MM.1S (cell line): Measurements from ENCODE around the gene AKAP9.
"Not testable (repeated sequence)": the region's sequence is repeated elsewhere in the genome, so short reads cannot be mapped to it uniquely, and the experiment has no call there.

Experiments used
- EZH2 ChIP-seq: fragments of 300-600 bp; sonication (generic); optimal IDR thresholded peaks from 2 replicates; pipeline ENCODE3; 2017; ENCODE audit warnings: low read depth, mild to moderate bottlenecking, antibody characterized with exemption, low read length, mixed read lengths
- EZH2phosphoT487 ChIP-seq: fragments of 300-600 bp; sonication (generic); IDR thresholded peaks from 2 replicates; pipeline ENCODE4 v1.6.1; 2018; ENCODE audit warnings: antibody characterized with exemption, low read length
- TF ChIP-seq, protein P1 (sequence below): fragments of 300-600 bp; sonication (generic); IDR thresholded peaks from 2 replicates; pipeline ENCODE4 v1.5.1; 2016; ENCODE audit warnings: antibody characterized with exemption, low read length, mixed read lengths

DNA sequence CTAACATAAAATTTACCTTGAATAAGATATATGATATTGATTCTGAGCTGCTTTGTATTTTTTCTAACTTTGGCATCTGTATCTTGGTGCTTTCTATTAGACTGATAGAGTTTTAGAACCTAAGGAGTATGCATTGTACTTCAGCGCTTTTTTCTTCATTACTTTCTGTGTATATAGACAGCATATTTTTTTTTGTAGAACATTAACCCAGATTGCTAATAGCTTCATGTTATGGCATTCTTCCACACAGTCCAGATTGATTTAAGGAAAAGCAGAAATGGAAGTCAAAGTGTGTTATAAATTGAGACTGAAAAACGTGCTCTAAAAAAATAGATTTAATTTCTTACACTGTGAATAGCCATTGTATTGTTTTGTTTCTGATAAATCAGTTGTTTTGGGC lies 15.8 kb downstream of the AKAP9 start:
- TF ChIP-seq, protein P1, sequence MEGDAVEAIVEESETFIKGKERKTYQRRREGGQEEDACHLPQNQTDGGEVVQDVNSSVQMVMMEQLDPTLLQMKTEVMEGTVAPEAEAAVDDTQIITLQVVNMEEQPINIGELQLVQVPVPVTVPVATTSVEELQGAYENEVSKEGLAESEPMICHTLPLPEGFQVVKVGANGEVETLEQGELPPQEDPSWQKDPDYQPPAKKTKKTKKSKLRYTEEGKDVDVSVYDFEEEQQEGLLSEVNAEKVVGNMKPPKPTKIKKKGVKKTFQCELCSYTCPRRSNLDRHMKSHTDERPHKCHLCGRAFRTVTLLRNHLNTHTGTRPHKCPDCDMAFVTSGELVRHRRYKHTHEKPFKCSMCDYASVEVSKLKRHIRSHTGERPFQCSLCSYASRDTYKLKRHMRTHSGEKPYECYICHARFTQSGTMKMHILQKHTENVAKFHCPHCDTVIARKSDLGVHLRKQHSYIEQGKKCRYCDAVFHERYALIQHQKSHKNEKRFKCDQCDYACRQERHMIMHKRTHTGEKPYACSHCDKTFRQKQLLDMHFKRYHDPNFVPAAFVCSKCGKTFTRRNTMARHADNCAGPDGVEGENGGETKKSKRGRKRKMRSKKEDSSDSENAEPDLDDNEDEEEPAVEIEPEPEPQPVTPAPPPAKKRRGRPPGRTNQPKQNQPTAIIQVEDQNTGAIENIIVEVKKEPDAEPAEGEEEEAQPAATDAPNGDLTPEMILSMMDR: not testable (repeated sequence)
- not testable (repeated sequence) for TF ChIP-seq EZH2, EZH2phosphoT487
